Astrocyte of the spinal cord (primary cell): ENCODE measurements around the gene CLMP.

Experiments used
- DNase-seq: peaks from one replicate; pipeline ENCODE4 v3.0.0; 2011; ENCODE audit warnings: low read depth, low spot score
- H3K4me3 ChIP-seq: 2 replicates; pipeline ENCODE4 v1.5.1; 2011; ENCODE audit warnings: low read depth, mild to moderate bottlenecking, low read length, moderate library complexity
- in situ Hi-C: cut with HindIII; loops from 2 replicates; pipeline ENCODE4 v1.10.0; 2017; ENCODE audit warnings: low sequenced_read_pairs
- TF ChIP-seq, protein P1 (sequence below): IDR thresholded peaks from 2 replicates; pipeline ENCODE4 v1.5.1; 2012; ENCODE audit warnings: low read depth, mild to moderate bottlenecking, low read length, inconsistent platforms

The CLMP gene

DNA sequence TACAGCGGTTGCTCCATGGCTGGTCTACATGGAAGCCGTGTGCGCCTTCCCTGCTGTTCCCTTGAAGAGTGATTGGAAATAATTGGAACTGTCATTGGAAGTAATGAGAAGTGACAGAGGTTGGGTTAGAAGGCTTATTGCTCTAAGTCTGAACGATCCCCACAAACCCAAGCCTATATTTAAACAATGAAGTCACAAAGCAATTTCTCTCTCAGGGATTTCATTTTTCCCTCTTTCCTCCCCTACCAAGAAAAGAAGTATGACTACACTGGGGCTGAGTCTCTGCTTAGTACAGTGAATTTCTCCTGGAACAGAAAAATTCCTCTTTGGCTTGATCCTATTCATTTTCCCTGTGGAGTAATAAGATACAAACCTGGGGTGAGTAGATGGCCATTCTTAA, 7.8 kb downstream of the CLMP start:
- in situ Hi-C loops, result no loop called here
- no peak overlapping the region for H3K4me3 ChIP-seq
- TF ChIP-seq, protein P1, sequence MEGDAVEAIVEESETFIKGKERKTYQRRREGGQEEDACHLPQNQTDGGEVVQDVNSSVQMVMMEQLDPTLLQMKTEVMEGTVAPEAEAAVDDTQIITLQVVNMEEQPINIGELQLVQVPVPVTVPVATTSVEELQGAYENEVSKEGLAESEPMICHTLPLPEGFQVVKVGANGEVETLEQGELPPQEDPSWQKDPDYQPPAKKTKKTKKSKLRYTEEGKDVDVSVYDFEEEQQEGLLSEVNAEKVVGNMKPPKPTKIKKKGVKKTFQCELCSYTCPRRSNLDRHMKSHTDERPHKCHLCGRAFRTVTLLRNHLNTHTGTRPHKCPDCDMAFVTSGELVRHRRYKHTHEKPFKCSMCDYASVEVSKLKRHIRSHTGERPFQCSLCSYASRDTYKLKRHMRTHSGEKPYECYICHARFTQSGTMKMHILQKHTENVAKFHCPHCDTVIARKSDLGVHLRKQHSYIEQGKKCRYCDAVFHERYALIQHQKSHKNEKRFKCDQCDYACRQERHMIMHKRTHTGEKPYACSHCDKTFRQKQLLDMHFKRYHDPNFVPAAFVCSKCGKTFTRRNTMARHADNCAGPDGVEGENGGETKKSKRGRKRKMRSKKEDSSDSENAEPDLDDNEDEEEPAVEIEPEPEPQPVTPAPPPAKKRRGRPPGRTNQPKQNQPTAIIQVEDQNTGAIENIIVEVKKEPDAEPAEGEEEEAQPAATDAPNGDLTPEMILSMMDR, result no peak
- no peak for DNase-seq

DNA sequence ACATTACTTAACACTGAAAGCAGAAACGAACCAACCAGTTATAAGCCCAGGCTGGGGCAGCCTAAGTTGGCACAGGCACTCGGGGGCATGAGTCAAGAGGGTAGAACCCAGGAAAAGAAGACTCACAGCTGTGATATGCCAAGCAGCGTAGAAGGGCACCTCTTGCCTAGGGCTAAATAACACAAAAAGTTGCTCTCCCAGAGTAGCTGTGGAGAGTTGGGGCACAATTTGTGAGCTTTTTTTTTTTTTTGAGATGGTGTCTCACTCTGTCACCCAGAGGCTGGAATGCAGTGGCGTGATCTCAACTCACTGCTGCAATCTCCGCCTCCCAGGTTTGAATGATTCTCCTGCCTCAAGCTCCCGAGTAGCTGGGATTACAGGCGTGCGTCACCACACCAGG, 8.8 kb downstream of the CLMP start:
- TF ChIP-seq, protein P1, result no peak
- H3K4me3 ChIP-seq, result no peak overlapping the region
- no peak for DNase-seq
- in situ Hi-C loops, result no loop called here

DNA sequence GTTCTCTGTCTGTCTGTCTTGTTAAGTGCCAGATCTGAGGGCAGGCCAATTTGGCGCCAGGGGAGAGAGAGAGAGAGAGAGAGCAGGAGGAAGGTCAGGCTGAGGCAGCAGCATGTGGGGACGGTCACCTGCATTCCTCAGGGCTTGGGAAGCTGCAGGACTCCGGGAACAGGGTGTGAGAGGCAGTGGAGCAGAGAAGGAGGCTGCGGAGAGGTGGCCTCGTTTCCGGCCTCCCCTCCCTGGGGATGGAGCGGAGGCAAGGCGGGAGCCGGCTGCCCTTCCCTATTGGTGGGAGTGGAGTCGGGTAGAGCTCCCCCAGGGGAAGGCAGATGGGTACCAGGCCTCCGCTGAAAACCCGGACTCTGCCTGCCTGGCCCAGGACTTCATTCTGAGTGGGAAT, 9.7 kb downstream of the CLMP start:
- in situ Hi-C loops, result no loop called here
- DNase-seq, result no peak
- no peak overlapping the region for H3K4me3 ChIP-seq
- TF ChIP-seq, protein P1, result no peak

- TF ChIP-seq, protein P1, result no peak
- no peak for DNase-seq
- no peak overlapping the region for H3K4me3 ChIP-seq
- in situ Hi-C loops, result no loop called here
Measured at GRCh38 chr11:123184531-123184930, 10.5 kb downstream of the CLMP start.

GRCh38 chr11:123183391-123184099, 11.5 kb downstream of the CLMP start:
- DNase-seq, result no peak
- in situ Hi-C loops, result no loop called here
- TF ChIP-seq, protein P1, result no peak
- no peak overlapping the region for H3K4me3 ChIP-seq

DNA sequence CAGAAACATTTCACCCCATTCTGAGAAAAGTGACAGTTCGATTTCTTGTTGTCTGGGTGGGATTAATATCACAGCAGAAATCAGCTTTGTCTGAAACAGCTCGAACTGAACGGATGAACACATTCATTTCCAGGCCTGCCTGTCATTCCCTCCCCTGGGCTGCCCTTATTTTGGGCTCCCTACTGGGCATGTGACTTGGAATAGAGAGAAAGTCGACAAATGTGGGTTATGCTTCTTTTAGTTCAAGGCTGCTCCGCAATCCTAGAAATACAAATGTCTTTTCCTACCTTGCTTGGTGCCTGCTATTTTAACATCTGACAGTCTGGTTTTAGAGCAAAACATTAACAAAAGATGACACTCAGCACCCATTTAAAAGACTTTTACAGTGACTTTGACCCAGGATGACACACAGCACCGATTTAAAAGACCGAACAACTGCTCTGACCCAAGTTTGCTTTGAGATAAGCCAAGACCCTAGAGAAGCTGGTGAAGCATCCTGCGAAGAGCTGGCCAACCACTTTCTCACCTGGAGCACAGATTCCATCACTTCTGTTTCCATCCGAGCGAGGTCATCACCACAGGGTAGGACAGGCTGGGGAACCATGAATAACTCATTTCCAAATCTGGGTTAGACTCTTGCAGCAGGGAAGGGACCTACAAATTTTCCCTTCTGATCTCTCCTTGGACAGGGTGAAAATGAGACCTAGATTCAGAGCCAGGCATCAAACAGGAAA, 13.1 kb downstream of the CLMP start:
- no peak overlapping the region for H3K4me3 ChIP-seq
- TF ChIP-seq, protein P1, result no peak
- no peak for DNase-seq
- in situ Hi-C loops, result no loop called here
